T-cell (primary cell): ENCODE results near the gene NADSYN1. TPM values are rescaled to one million over a fixed set of nuclear protein-coding genes. Genes with fewer than 3 reads are reported as not detected.

Experiments
- ATAC-seq, 4 experiments: fragments of 200-7000 bp in 3 of 4; fragments of 150-1000 bp in 1 of 4; cut with Tn5 transposase; replicated peaks in 1 of 4; 1 replicate in 3 of 4; 2 replicates in 1 of 4; pipeline ENCODE4 v1.10.0; 2021; ENCODE audit warnings: moderate library complexity in 3 of 4, mild to moderate bottlenecking in 2 of 4, moderate number of reproducible peaks in 1 of 4
- CTCF ChIA-PET, 2 donors: fragments of 300-600 bp; sonication (Branson Sonifier 250); formaldehyde crosslinking; loops; one replicate each; lab custom pipeline; 2022; ENCODE audit warnings: antibody characterized with exemption in 2 of 2; lab: Charles Lee
- POLR2A ChIA-PET, 2 donors: fragments of 300-600 bp; sonication (Branson Sonifier 250); formaldehyde crosslinking; loops; one replicate each; lab custom pipeline; 2022; ENCODE audit warnings: antibody characterized with exemption in 2 of 2; lab: Charles Lee
- DNase-seq, 35 experiments: peaks; one replicate each; pipeline versions ENCODE4 v3.0.0 to v3.0.0-alpha.2; 2013 to 2023
- H3K27ac ChIP-seq: one replicate; pipeline ENCODE4 v1.5.1; 2013; ENCODE audit warnings: low read length
- H3K27me3 ChIP-seq, 2 experiments: replicated peaks in 1 of 2; 1 replicate in 1 of 2; 2 replicates in 1 of 2; pipeline versions ENCODE4 v1.6.1 to v1.7.0; 2013; ENCODE audit warnings: low read length in 1 of 2, mixed read lengths in 1 of 2; ENCODE audit not compliant: control insufficient read depth in 2 of 2, insufficient read depth in 2 of 2; ENCODE audit errors: extremely low read depth in 1 of 2
- H3K36me3 ChIP-seq, 2 donors: 1 replicate in 1 of 2; 2 replicates in 1 of 2; pipeline versions ENCODE4 v1.6.1 to v1.7.0; 2013; ENCODE audit warnings: low read length in 1 of 2; ENCODE audit not compliant: control insufficient read depth in 2 of 2, insufficient read depth in 1 of 2; ENCODE audit errors: extremely low read depth in 1 of 2
- H3K4me1 ChIP-seq, 2 experiments: 1 replicate in 1 of 2; 2 replicates in 1 of 2; pipeline versions ENCODE4 v1.6.1 to v1.7.0; 2013; ENCODE audit warnings: low read length in 2 of 2, mixed read lengths in 1 of 2; ENCODE audit not compliant: insufficient read depth in 2 of 2, control insufficient read depth in 1 of 2; ENCODE audit errors: extremely low read depth in 1 of 2
- H3K4me3 ChIP-seq, 2 donors: 1 replicate in 1 of 2; 2 replicates in 1 of 2; pipeline versions ENCODE4 v1.5.1 to v1.7.0; 2013; ENCODE audit warnings: mild to moderate bottlenecking in 2 of 2, low read length in 1 of 2, moderate library complexity in 1 of 2; ENCODE audit not compliant: control insufficient read depth in 1 of 2; ENCODE audit errors: extremely low read depth in 1 of 2
- H3K9me3 ChIP-seq: 2 replicates; pipeline ENCODE4 v1.7.0; 2013
- H3K27ac Mint-ChIP-seq, 2 donors: one replicate each; pipeline ENCODE4 v1.8.0; 2020 to 2021; ENCODE audit warnings: mild to moderate bottlenecking in 2 of 2, mixed read lengths in 2 of 2
- H3K27me3 Mint-ChIP-seq, 2 donors: one replicate each; pipeline ENCODE4 v1.8.0; 2021 to 2022; ENCODE audit warnings: mixed read lengths in 2 of 2
- H3K36me3 Mint-ChIP-seq: one replicate; pipeline ENCODE4 v1.8.0; 2021; ENCODE audit warnings: mixed read lengths
- H3K4me1 Mint-ChIP-seq, 3 donors: one replicate each; pipeline ENCODE4 v1.8.0; 2020 to 2022; ENCODE audit warnings: mixed read lengths in 3 of 3, mild to moderate bottlenecking in 1 of 3
- H3K4me3 Mint-ChIP-seq, 3 donors: one replicate each; pipeline ENCODE4 v1.8.0; 2020 to 2022; ENCODE audit warnings: mild to moderate bottlenecking in 3 of 3, mixed read lengths in 3 of 3, moderate library complexity in 3 of 3
- H3K9me3 Mint-ChIP-seq, 3 donors: one replicate each; pipeline ENCODE4 v1.8.0; 2020 to 2022; ENCODE audit warnings: mixed read lengths in 3 of 3
- WGBS: methylation state at CpG from one replicate; pipeline ENCODE4 v1.1.5; 2013; ENCODE audit warnings: missing lambda C conversion rate; ENCODE audit not compliant: insufficient coverage; 5-methylcytosine and 5-hydroxymethylcytosine counted together
- total RNA-seq, 35 experiments: library from RNA in 6 of 35; stranded (reverse) in 6 of 35; fragments of 120-200 nt in 1 of 35; gene quantifications; one replicate each; pipeline versions ENCODE4 v1.2.1 to v1.2.4 and lab custom pipeline; 2013 to 2026

Gene NADSYN1
- total RNA-seq, 5 donors from 2014 or later (not counting 1 experiment from before 2014, with no cell fraction given), result 125 to 190 (median 162) TPM

DNA sequence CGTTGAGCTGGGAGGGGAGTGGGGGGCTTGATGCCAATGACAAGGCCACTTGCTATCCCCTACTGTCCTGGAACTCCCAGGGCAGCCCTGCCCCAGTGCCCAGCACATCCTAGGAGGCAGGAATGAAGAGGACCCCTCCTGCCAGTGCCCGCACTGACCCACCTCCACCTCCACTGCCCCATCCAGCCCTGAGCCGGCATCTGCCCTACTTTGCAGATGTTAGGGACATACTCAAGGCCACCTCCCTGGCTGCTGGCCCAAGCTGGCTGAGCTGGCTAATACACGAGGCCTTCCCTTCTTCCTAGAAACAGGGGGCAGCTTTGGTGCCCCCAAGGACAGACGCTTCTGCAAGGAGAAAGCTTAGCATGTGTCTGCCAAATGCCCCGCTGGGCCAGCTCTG lies 15.6 kb upstream of the NADSYN1 start:
- H3K4me3 Mint-ChIP-seq, result no peak overlapping the region
- H3K36me3 ChIP-seq, result peaks cover 15 to 33% of the 10 kb centered on the region in 2 donors
- ChIA-PET POLR2A (interaction anchor here in 1 of 2 donors (0.5 kb wide), 1 partner anchor 8 kb away, joined by 8 read pairs; no protein-coding TSS in a partner anchor), CTCF (no interaction called here)
- no peaks in the 10 kb centered on the region for H3K27me3 Mint-ChIP-seq
- peaks cover 44% of the 10 kb centered on the region for H3K36me3 Mint-ChIP-seq
- H3K4me1 ChIP-seq, result no peaks in the 10 kb centered on the region
- no peaks in the 10 kb centered on the region for H3K4me1 Mint-ChIP-seq
- ATAC-seq (no peak), DNase-seq (no peak)
- no peaks in the 10 kb centered on the region for H3K9me3 Mint-ChIP-seq
- H3K4me3 ChIP-seq, result no peak overlapping the region
- H3K27me3 ChIP-seq, result peaks cover 0 to 3% of the 10 kb centered on the region in 2 experiments
- H3K27ac ChIP-seq, result no peak overlapping the region
- no peak overlapping the region for H3K27ac Mint-ChIP-seq
- no peaks in the 10 kb centered on the region for H3K9me3 ChIP-seq
- WGBS, result 97% methylated on average over 5 of the region's 6 CpGs

DNA sequence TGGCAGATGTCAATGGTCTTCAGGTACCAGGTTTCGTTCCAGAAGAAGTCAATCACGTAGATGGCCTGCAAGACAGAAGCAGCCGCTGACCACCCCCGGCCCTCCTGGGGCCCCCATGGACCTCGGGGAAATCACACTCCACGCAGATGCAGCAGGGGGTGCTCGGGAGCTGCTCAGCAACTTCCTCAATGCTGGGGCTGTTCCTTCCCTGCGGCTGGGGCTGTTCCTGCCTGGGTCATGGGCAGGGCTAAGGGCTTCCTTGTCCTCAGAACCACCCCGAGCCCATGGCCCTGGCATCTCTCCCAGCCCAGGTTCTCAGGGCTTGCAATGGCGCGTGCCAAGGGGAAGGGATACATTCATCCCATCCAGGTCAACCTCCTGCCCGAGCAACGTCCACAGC lies 15.1 kb upstream of the NADSYN1 start:
- 85% methylated on average over 13 of the region's 13 CpGs for WGBS
- H3K36me3 Mint-ChIP-seq, result peaks cover 48% of the 10 kb centered on the region
- H3K27me3 Mint-ChIP-seq, result no peaks in the 10 kb centered on the region
- no peak overlapping the region for H3K27ac ChIP-seq
- H3K27ac Mint-ChIP-seq, result no peak overlapping the region
- DNase-seq (no peak), ATAC-seq (no peak)
- H3K36me3 ChIP-seq, result peaks cover 15 to 33% of the 10 kb centered on the region in 2 donors
- H3K4me1 ChIP-seq, result no peaks in the 10 kb centered on the region
- POLR2A ChIA-PET, result interaction anchor here in 1 of 2 donors (0.5 kb wide), 1 partner anchor 8 kb away, joined by 8 read pairs; no protein-coding TSS in a partner anchor
- no peak overlapping the region for H3K4me3 ChIP-seq
- CTCF ChIA-PET, result no interaction called here
- no peaks in the 10 kb centered on the region for H3K9me3 ChIP-seq
- H3K4me3 Mint-ChIP-seq, result no peak overlapping the region
- peaks cover 0 to 3% of the 10 kb centered on the region in 2 experiments for H3K27me3 ChIP-seq
- H3K9me3 Mint-ChIP-seq, result no peaks in the 10 kb centered on the region
- no peaks in the 10 kb centered on the region for H3K4me1 Mint-ChIP-seq

DNA sequence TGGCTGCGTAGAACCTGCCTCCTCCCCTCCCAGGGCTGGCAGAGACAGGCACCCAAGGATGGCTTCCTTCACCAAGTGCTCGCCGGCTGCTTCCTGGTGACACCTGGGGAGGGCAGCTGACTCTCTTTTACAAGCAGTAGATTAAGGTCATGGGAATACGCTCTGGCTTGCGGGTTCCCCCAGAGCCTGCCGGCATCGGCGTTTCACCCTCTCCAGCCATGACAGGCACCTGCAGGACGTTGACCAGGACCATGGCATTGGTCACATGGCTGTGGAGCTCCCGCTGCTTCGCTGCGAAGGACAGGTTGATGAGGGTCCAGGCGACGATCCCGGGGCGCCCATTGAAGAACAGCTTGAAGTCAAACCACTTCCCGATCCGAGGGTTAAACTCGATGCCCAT lies 14.4 kb upstream of the NADSYN1 start:
- POLR2A ChIA-PET, result no interaction called here

DNA sequence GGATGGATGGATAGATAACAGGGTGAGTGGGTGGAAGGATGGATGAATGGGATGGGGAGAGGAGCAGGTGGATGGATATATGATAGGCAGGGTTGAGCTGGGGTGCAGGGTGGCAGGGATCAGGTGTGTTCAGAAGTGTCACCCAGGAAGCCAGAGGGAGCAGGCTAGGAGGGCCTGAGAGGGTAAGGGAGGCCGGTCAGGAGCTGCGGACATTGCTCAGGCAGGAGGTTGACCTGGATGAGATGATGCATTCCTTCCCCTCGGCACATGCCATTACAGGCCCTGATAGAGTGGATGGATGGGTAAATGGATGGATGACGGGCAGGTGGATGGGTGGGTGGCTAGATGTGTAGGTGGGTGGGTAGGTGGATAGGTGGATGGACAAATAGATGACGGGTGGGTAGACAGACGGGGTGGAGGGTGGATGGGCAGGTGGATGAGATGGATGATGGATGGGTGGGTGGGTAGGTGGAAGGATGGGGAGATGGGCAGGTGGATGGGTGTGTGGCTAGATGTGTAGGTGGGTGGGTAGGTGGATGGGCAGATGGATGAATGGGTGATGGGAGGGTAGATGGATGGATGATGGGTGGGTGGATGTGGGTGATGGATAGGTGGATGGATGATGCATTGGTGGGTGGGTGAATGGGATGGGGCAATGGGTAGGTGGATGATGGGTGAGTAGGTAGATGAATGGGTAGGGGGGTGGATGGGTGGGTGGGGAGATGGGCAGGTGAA lies 12.8 kb upstream of the NADSYN1 start:
- 90% methylated on average over 6 of the region's 6 CpGs for WGBS
- no peaks in the 10 kb centered on the region for H3K4me1 Mint-ChIP-seq
- no peak overlapping the region for H3K4me3 Mint-ChIP-seq
- ChIA-PET POLR2A (no interaction called here), CTCF (no interaction called here)
- H3K9me3 Mint-ChIP-seq, result no peaks in the 10 kb centered on the region
- peaks cover 32 to 50% of the 10 kb centered on the region in 2 donors for H3K36me3 ChIP-seq
- no peaks in the 10 kb centered on the region for H3K27me3 ChIP-seq
- no peak overlapping the region for H3K4me3 ChIP-seq
- H3K36me3 Mint-ChIP-seq, result peaks cover 52% of the 10 kb centered on the region
- no peaks in the 10 kb centered on the region for H3K27me3 Mint-ChIP-seq
- no peak overlapping the region for H3K27ac ChIP-seq
- no peak for DNase-seq
- H3K4me1 ChIP-seq, result no peaks in the 10 kb centered on the region
- no peak overlapping the region for H3K27ac Mint-ChIP-seq
- H3K9me3 ChIP-seq, result no peaks in the 10 kb centered on the region
- no peak for ATAC-seq

More for the DNA sequence above, 14.4 kb upstream of the NADSYN1 start:
- ATAC-seq, result no peak
- Histone ChIP-seq H3K36me3 (peaks cover 19 to 39% of the 10 kb centered on the region in 2 donors), H3K4me1 (no peaks in the 10 kb centered on the region), H3K4me3 (no peak overlapping the region), H3K9me3 (no peaks in the 10 kb centered on the region), H3K27me3 (peaks cover 0 to 3% of the 10 kb centered on the region in 2 experiments), H3K27ac (no peak overlapping the region)
- Mint-ChIP-seq H3K4me1 (no peaks in the 10 kb centered on the region), H3K4me3 (no peak overlapping the region), H3K27me3 (no peaks in the 10 kb centered on the region), H3K27ac (no peak overlapping the region), H3K9me3 (no peaks in the 10 kb centered on the region), H3K36me3 (peaks cover 52% of the 10 kb centered on the region)
- CTCF ChIA-PET, result no interaction called here
- 98% methylated on average over 10 of the region's 19 CpGs for WGBS
- DNase-seq, result no peak

DNA sequence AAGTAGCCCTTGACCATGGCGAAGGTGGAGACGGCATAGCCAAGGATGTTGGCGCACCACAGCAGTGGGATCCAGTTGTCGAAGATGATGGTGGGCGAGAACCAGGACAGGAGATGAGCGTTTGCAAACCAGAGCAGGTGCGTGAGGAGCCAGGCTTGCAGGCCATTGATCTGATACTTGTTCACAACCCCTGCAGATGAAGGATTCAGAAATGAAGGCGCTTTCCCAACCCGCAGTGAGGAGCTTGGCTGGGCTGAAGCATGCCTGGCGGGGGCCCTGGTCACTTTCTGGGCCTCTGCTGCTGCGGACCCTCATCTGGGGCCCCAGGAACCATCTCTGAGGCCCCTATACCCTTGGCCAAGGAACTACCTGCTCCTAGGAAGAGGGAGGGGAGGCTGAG lies 11.8 kb upstream of the NADSYN1 start:
- ATAC-seq (no peak), DNase-seq (no peak)
- H3K4me1 Mint-ChIP-seq, result peaks cover 0 to 5% (median 0%) of the 10 kb centered on the region in 3 donors
- no peaks in the 10 kb centered on the region for H3K9me3 Mint-ChIP-seq
- H3K4me3 Mint-ChIP-seq, result no peak overlapping the region
- CTCF ChIA-PET, result no interaction called here
- Histone ChIP-seq H3K9me3 (no peaks in the 10 kb centered on the region), H3K27ac (no peak overlapping the region), H3K27me3 (no peaks in the 10 kb centered on the region), H3K36me3 (peaks cover 34 to 53% of the 10 kb centered on the region in 2 donors), H3K4me1 (no peaks in the 10 kb centered on the region), H3K4me3 (no peak overlapping the region)
- H3K36me3 Mint-ChIP-seq, result peaks cover 56% of the 10 kb centered on the region
- POLR2A ChIA-PET, result no interaction called here
- WGBS, result 97% methylated on average over 11 of the region's 11 CpGs
- no peaks in the 10 kb centered on the region for H3K27me3 Mint-ChIP-seq
- H3K27ac Mint-ChIP-seq, result no peak overlapping the region

DNA sequence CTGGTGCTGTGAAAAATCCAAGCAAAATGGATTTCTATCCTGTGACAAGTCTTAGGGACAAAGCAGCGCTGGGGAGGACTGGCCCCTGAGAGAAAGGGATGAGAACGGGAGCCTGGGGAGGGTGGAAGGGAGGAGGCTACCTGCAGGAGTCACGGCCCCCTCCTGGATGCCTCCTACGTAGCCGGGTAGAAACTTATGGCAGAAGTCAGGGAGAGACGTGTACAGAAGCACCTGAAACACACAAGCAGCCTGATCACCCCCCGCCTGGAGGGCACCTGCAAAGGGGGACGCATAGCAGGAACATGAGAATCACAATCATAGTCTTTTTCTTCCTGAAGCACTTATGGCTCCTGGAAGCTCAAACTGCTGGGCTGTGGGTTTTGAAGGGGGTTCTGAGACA lies 10.9 kb upstream of the NADSYN1 start:
- Mint-ChIP-seq H3K4me1 (peaks cover 3 to 8% (median 5%) of the 10 kb centered on the region in 3 donors), H3K36me3 (peaks cover 61% of the 10 kb centered on the region), H3K9me3 (no peaks in the 10 kb centered on the region), H3K4me3 (no peak overlapping the region), H3K27ac (no peak overlapping the region), H3K27me3 (no peaks in the 10 kb centered on the region)
- ATAC-seq (no peak), DNase-seq (no peak)
- CTCF ChIA-PET, result no interaction called here
- POLR2A ChIA-PET, result no interaction called here
- peaks cover 34 to 53% of the 10 kb centered on the region in 2 donors for H3K36me3 ChIP-seq
- no peak overlapping the region for H3K27ac ChIP-seq
- no peak overlapping the region for H3K4me3 ChIP-seq
- no peaks in the 10 kb centered on the region for H3K9me3 ChIP-seq
- no peaks in the 10 kb centered on the region for H3K4me1 ChIP-seq
- H3K27me3 ChIP-seq, result no peaks in the 10 kb centered on the region
- 67% methylated on average over 1 of the region's 8 CpGs for WGBS
